D721Med (cell line): Measurements from ENCODE around the gene BOC.

Experiments
- DNase-seq: peaks from one replicate; pipeline ENCODE4 v3.0.0; 2011; ENCODE audit warnings: low spot score; ENCODE audit not compliant: insufficient read length
- FAIRE-seq: peaks from 2 replicates; lab custom pipeline; 2011; peaks lifted over from hg19 to GRCh38; lab: Jason Lieb, UNC
- CTCF ChIP-seq: IDR thresholded peaks from 2 replicates; pipeline ENCODE4 v1.5.1; 2012; ENCODE audit warnings: mild to moderate bottlenecking, control low read depth; ENCODE audit not compliant: insufficient read depth; ENCODE audit errors: missing control alignments

Gene BOC

GRCh38 chr3:113218681-113219045 lies 7.3 kb downstream of the BOC start:
- no peak for FAIRE-seq

GRCh38 chr3:113219605-113220300 lies 8.4 kb downstream of the BOC start:
- TF ChIP-seq CTCF: no peak
- no peak for DNase-seq
- no peak for FAIRE-seq

More at GRCh38 chr3:113218681-113219045, 7.3 kb downstream of the BOC start:
- DNase-seq: no peak
- no peak for TF ChIP-seq CTCF

- FAIRE-seq: no peak
- no peak for DNase-seq
- no peak for TF ChIP-seq CTCF
Measured at GRCh38 chr3:113220721-113221120, 9.4 kb downstream of the BOC start.

- TF ChIP-seq CTCF: no peak
- FAIRE-seq: no peak
- no peak for DNase-seq
Measured at GRCh38 chr3:113221721-113222257, 10.4 kb downstream of the BOC start.

- DNase-seq: no peak
- FAIRE-seq: no peak
- no peak for TF ChIP-seq CTCF
Measured at GRCh38 chr3:113222451-113223086, 11.2 kb downstream of the BOC start.

- TF ChIP-seq CTCF: no peak
- FAIRE-seq: no peak
- no peak for DNase-seq
Measured at GRCh38 chr3:113223475-113224281, 12.3 kb downstream of the BOC start.
